K562 (cell line): Measurements from ENCODE around the gene PRR14L. TPM values are rescaled to one million over a fixed set of nuclear protein-coding genes. Genes with fewer than 3 reads are reported as not detected.

Experiments
- ATAC-seq: fragments of 200-7000 bp; cut with Tn5 transposase; 3 replicates; pipeline ENCODE4 v1.9.1; 2020; ENCODE audit warnings: moderate library complexity
- BruUV-seq: library from RNA; stranded (reverse); fragments of 400-500 nt; replicated peaks from 2 replicates; lab custom pipeline; 2021; lab: Mats Ljungman, UMichigan
- CTCF ChIA-PET: fragments of 300-600 bp; formaldehyde crosslinking; extraction: SDS; loops from one replicate; lab custom pipeline; 2021; ENCODE audit warnings: low intra/inter-chr PET ratio; lab: Yijun Ruan, JAX
- POLR2A ChIA-PET: fragments of 300-600, 350-650 bp; sonication (Branson Sonifier 250); formaldehyde crosslinking; extraction: SDS; loops from one replicate; lab custom pipeline; 2021; ENCODE audit warnings: antibody characterized with exemption, inconsistent platforms; lab: Yijun Ruan, JAX
- DNase-seq, 4 experiments: peaks; one replicate each; pipeline versions ENCODE4 v3.0.0 to v3.0.0-alpha.2; 2011 to 2018; ENCODE audit warnings: low spot score in 3 of 4, mixed read lengths in 3 of 4; ENCODE audit errors: extremely low read depth in 1 of 4
- FAIRE-seq: peaks from 2 replicates; lab custom pipeline; 2011; peaks lifted over from hg19 to GRCh38; lab: Jason Lieb, UNC
- H2AFZ ChIP-seq: 2 replicates; pipeline ENCODE4 v1.6.0; 2011; ENCODE audit warnings: low read depth, low read length, control low read depth, inconsistent platforms
- H3K27ac ChIP-seq: fragments of 200-600 bp; 3 replicates; pipeline ENCODE4 v1.8.0; 2011; ENCODE audit warnings: low read depth, mild to moderate bottlenecking, control low read depth, inconsistent platforms, low read length, moderate library complexity, mixed read lengths; ENCODE audit errors: extremely low read depth
- H3K27me3 ChIP-seq, 2 experiments: fragments of 300-600 bp in 1 of 2; 2 replicates in 1 of 2; 3 replicates in 1 of 2; pipeline versions ENCODE4 v1.6.0 to v1.8.0; 2011; ENCODE audit warnings: inconsistent platforms in 2 of 2, low read length in 2 of 2, mild to moderate bottlenecking in 1 of 2, mixed read lengths in 1 of 2, moderate library complexity in 1 of 2; ENCODE audit not compliant: control insufficient read depth in 2 of 2, insufficient read depth in 2 of 2
- H3K36me3 ChIP-seq: fragments of 300-600 bp; 3 replicates; pipeline ENCODE4 v1.8.0; 2011; ENCODE audit warnings: mild to moderate bottlenecking, low read length, inconsistent platforms; ENCODE audit not compliant: control insufficient read depth, insufficient read depth
- H3K4me1 ChIP-seq, 2 experiments: fragments of 200-600 bp in 1 of 2; replicated peaks in 1 of 2; 2 replicates in 1 of 2; 3 replicates in 1 of 2; pipeline versions ENCODE4 v1.5.1 to v1.8.0; 2011; ENCODE audit warnings: inconsistent platforms in 2 of 2, low read length in 2 of 2, mild to moderate bottlenecking in 1 of 2, mixed read lengths in 1 of 2, moderate library complexity in 1 of 2; ENCODE audit not compliant: control insufficient read depth in 2 of 2, insufficient read depth in 2 of 2
- H3K4me2 ChIP-seq: 2 replicates; pipeline ENCODE4 v1.6.1; 2011; ENCODE audit warnings: low read length, control low read depth, inconsistent platforms, mixed read lengths; ENCODE audit not compliant: insufficient read depth
- H3K4me3 ChIP-seq: fragments of 200-600 bp; sonication (generic), shearing (Covaris generic); 2 replicates; pipeline ENCODE4 v1.5.1; 2016; ENCODE audit warnings: control low read depth, inconsistent platforms
- H3K79me2 ChIP-seq: fragments of 200-600 bp; 3 replicates; pipeline ENCODE4 v1.8.0; 2011; ENCODE audit warnings: low read length, inconsistent platforms; ENCODE audit not compliant: control insufficient read depth, insufficient read depth
- H3K9ac ChIP-seq, 2 experiments: 2 replicates each; pipeline versions ENCODE4 v1.6.0 to v1.6.1; 2011; ENCODE audit warnings: low read depth in 2 of 2, low read length in 2 of 2, control low read depth in 1 of 2, inconsistent platforms in 1 of 2, mild to moderate bottlenecking in 1 of 2, mixed read lengths in 1 of 2; ENCODE audit not compliant: insufficient read depth in 1 of 2
- H3K9me1 ChIP-seq: one replicate; pipeline ENCODE4 v1.6.0; 2011; ENCODE audit warnings: inconsistent platforms, mild to moderate bottlenecking, low read length, moderate library complexity; ENCODE audit not compliant: control insufficient read depth, insufficient read depth
- H3K9me3 ChIP-seq: replicated peaks from 2 replicates; pipeline ENCODE4 v1.5.1; 2011; ENCODE audit warnings: low read depth, low read length, inconsistent platforms; ENCODE audit not compliant: control insufficient read depth, insufficient read depth
- H4K20me1 ChIP-seq: replicated peaks from 2 replicates; pipeline ENCODE4 v1.6.1; 2011; ENCODE audit warnings: low read length, inconsistent platforms, mixed read lengths; ENCODE audit not compliant: control insufficient read depth, insufficient read depth
- ATF3 ChIP-seq, 2 experiments: fragments of 450-650 bp in 1 of 2; sonication (generic) in 1 of 2; formaldehyde crosslinking in 1 of 2; IDR thresholded peaks in 1 of 2; conservative IDR thresholded peaks in 1 of 2; 2 replicates each; pipeline versions ENCODE4 v1.6.1 to v1.8.1; 2016 to 2023; ENCODE audit warnings: mild to moderate bottlenecking in 2 of 2, moderate library complexity in 2 of 2, inconsistent platforms in 1 of 2, missing genetic modification reagents in 1 of 2
- BRD9 ChIP-seq: fragments of 450-650 bp; IDR thresholded peaks from 2 replicates; pipeline ENCODE4 v1.6.1; 2018; ENCODE audit warnings: low read depth; ENCODE audit not compliant: partially characterized antibody
- C11orf30 ChIP-seq: fragments of 450-650 bp; IDR thresholded peaks from 2 replicates; pipeline ENCODE4 v1.6.1; 2016; ENCODE audit warnings: low read depth, mild to moderate bottlenecking
- CBFA2T2 ChIP-seq: fragments of 450-650 bp; conservative IDR thresholded peaks from 2 replicates; pipeline ENCODE4 v1.6.1; 2017; ENCODE audit warnings: mild to moderate bottlenecking
- CEBPG ChIP-seq, 3 experiments: fragments of 200-800 bp in 1 of 3; sonication (Bioruptor generic) in 1 of 3; sonication (generic) in 1 of 3; formaldehyde crosslinking in 1 of 3; IDR thresholded peaks in 2 of 3; conservative IDR thresholded peaks in 1 of 3; 2 replicates each; pipeline versions ENCODE4 v1.6.1 to v1.8.0; 2016 to 2022; ENCODE audit warnings: missing compliant biosample characterization in 2 of 3, missing genetic modification characterization in 2 of 3, mild to moderate bottlenecking in 1 of 3, missing genetic modification reagents in 1 of 3
- CSDE1 ChIP-seq, 2 experiments: fragments of 450-650 bp; IDR thresholded peaks; 2 replicates each; pipeline ENCODE4 v1.6.1; 2016; ENCODE audit warnings: mild to moderate bottlenecking in 1 of 2
- ESRRB ChIP-seq: fragments of 250-450 bp; sonication (Bioruptor Pico); IDR thresholded peaks from 2 replicates; pipeline ENCODE4 v1.5.0; 2020; ENCODE audit warnings: mild to moderate bottlenecking, moderate library complexity, borderline replicate concordance
- GABPB1 ChIP-seq: sonication (generic); formaldehyde crosslinking; IDR thresholded peaks from 2 replicates; pipeline ENCODE4 v1.8.0; 2022; ENCODE audit warnings: mild to moderate bottlenecking, missing genetic modification reagents
- GTF2F1 ChIP-seq: IDR thresholded peaks from 2 replicates; pipeline ENCODE4 v1.6.1; 2011; ENCODE audit warnings: low read depth, low read length, improper control_type of control experiment
- HMBOX1 ChIP-seq: sonication (generic); IDR thresholded peaks from 2 replicates; pipeline ENCODE4 v1.6.1; 2016
- MCM2 ChIP-seq: fragments of 450-650 bp; IDR thresholded peaks from 2 replicates; pipeline ENCODE4 v1.6.1; 2017; ENCODE audit warnings: low read depth, mild to moderate bottlenecking
- NCOR1 ChIP-seq: fragments of 450-650 bp; IDR thresholded peaks from 2 replicates; pipeline ENCODE4 v1.6.1; 2016; ENCODE audit warnings: mild to moderate bottlenecking, moderate library complexity
- NFYB ChIP-seq: IDR thresholded peaks from 2 replicates; pipeline ENCODE4 v1.6.1; 2011; ENCODE audit warnings: mild to moderate bottlenecking, moderate library complexity; ENCODE audit not compliant: insufficient read length; ENCODE audit errors: extremely low read depth
- NUFIP1 ChIP-seq: fragments of 450-650 bp; IDR thresholded peaks from 2 replicates; pipeline ENCODE4 v1.6.1; 2018; ENCODE audit not compliant: partially characterized antibody
- SMARCE1 ChIP-seq: fragments of 450-650 bp; IDR thresholded peaks from 2 replicates; pipeline ENCODE4 v1.7.1; 2016; ENCODE audit warnings: mild to moderate bottlenecking
- ZKSCAN1 ChIP-seq: fragments of 150-350 bp; IDR thresholded peaks from 2 replicates; pipeline ENCODE4 v1.6.1; 2016; ENCODE audit warnings: low read depth, low read length
- ZNF184 ChIP-seq: sonication (generic); formaldehyde crosslinking; IDR thresholded peaks from 2 replicates; pipeline ENCODE4 v1.5.0; 2020; ENCODE audit warnings: missing genetic modification reagents
- ZNF316 ChIP-seq: fragments of 450-650 bp; IDR thresholded peaks from 2 replicates; pipeline ENCODE4 v1.6.1; 2016
- WGBS: fragments of 100-300 bp; shearing (Covaris generic); methylation state at CpG from one replicate; pipeline ENCODE4 v1.1.6; 2016; ENCODE audit warnings: low coverage, mixed read lengths; ENCODE audit not compliant: insufficient coverage; ENCODE audit errors: missing lambda C conversion rate; 5-methylcytosine and 5-hydroxymethylcytosine counted together
- in situ Hi-C: fragments of 300-500 bp; cut with MboI; formaldehyde crosslinking; loops from 4 replicates; pipeline ENCODE4 v1.15.0; 2018; ENCODE audit warnings: inconsistent platforms, mixed read lengths
- intact Hi-C: fragments of 100-400 bp; cut with micrococcal nuclease; formaldehyde crosslinking; loops from 2 replicates; pipeline ENCODE4 v1.14.2; 2022
- polyA plus RNA-seq, 8 experiments: library from polyadenylated mRNA; depleted of rRNA in 4 of 8; stranded (reverse) in 5 of 8; unstranded in 3 of 8; fragments of >200 nt; fragmentation: Nextera tagmentation in 2 of 8; fragmentation: Illumina TruSeq in 1 of 8; extraction: Ambion mirVana in 2 of 8; extraction: Trizol in 1 of 8; gene quantifications; 2 replicates each; pipeline versions ENCODE4 v1.2.1 to v1.2.3, GENCODE V29; 2011 to 2014; ENCODE audit warnings: inconsistent platforms in 1 of 8, missing spikeins in 1 of 8
- total RNA-seq, 7 experiments: library from RNA; depleted of rRNA in 6 of 7; stranded (reverse); fragments of >200 nt in 6 of 7; fragmentation: Illumina TruSeq in 2 of 7; extraction: Trizol in 2 of 7; gene quantifications; 2 replicates each; pipeline versions ENCODE4 v1.2.1 to v1.2.3, GENCODE V29; 2011 to 2021; ENCODE audit warnings: low replicate concordance in 1 of 7
- TF ChIP-seq, protein P1 (sequence below): IDR thresholded peaks from 2 replicates; pipeline ENCODE4 v1.6.1; 2011; ENCODE audit warnings: borderline replicate concordance, low read depth, mild to moderate bottlenecking, moderate library complexity, low read length; ENCODE audit not compliant: insufficient read depth, poor library complexity, severe bottlenecking

The PRR14L gene
- total and polyA plus RNA-seq, 9 of the 15 experiments (the other 6 are each of a cell fraction or from before 2014, with no cell fraction given): 2.8 to 36.3 (median 12.3) TPM

DNA sequence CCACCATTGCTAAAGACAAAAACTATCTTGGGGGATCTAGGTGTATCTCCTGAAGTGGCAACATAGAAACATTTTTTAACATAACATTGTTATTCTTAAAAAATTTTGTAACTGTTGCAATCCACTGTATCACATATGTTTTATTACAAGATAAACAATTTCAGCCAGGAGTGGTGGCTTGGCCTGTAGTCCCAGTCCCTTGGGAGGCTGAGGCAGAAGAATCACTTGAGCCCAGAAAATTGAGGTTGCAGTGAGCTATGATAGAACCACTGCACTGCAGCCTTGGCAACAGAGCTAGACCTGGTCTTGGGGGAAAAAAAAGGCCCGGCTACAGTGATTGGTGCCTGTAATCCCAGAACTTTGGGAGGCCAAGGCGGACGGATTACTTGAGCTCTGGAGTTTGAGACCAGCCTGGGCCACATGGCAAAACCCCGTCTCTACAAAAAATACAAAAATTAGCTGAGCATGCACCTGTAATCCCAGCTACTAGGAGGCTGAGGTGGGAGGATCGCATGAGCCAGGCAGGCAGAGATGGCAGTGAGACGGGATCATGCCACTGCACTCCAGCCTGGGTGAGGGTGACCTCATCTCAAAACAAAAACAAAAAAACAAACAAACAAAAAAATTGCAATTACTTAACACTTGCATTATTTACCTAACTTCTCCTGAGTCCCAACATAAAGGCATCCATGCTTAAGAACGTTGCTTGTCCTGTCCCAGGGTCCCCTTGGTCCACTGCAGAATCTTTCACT is 2.3 kb upstream of the PRR14L start:
- DNase-seq (peak in 1 of 4 experiments; percentile 8), ATAC-seq (no peak), FAIRE-seq (no peak)
- peak overlapping the region; percentile 72; the same call in 1 of the 2 replicates for H3K4me3 ChIP-seq
- ChIA-PET POLR2A (interaction anchor here (1.1 to 1.5 kb wide), 6 partner anchors 8 to 219 kb away, joined by 3 to 4 read pairs (median 4); no protein-coding TSS in a partner anchor), CTCF (no interaction called here)
- no peaks in the 10 kb centered on the region for H3K9me3 ChIP-seq
- in situ Hi-C loops (no loop called here), intact Hi-C loops (loop anchor here (5.0 to 10.0 kb wide), 2 partner anchors 87 to 195 kb away; partner anchors contain the start of gene PISD)
- 54% methylated on average over 4 of the region's 7 CpGs for WGBS
- H3K27ac ChIP-seq: peak overlapping the region; percentile 100
- H3K4me1 ChIP-seq: peaks cover 32 to 49% of the 10 kb centered on the region in 2 experiments
- no TSS peak for BruUV-seq
- H3K9me1 ChIP-seq: no peaks in the 10 kb centered on the region
- H3K36me3 ChIP-seq: peaks cover 11% of the 10 kb centered on the region; the same call in 1 of the 3 replicates
- no peaks in the 10 kb centered on the region for H4K20me1 ChIP-seq
- peak overlapping the region; percentile 41 to 97; a peak in 3 of 4 replicates for H3K9ac ChIP-seq
- peak overlapping the region; percentile 92 for H3K4me2 ChIP-seq
- H2AFZ ChIP-seq: peak overlapping the region; percentile 97
- H3K79me2 ChIP-seq: peaks cover 42% of the 10 kb centered on the region
- no peaks in the 10 kb centered on the region for H3K27me3 ChIP-seq
- TF ChIP-seq HMBOX1 (no peak), NFYB (no peak), NCOR1 (no peak), ZNF316 (peak; percentile 33), GABPB1 (CRISPR knock-in tag) (no peak), GTF2F1 (no peak), NUFIP1 (no peak), ESRRB (CRISPR knock-in tag) (no peak), ATF3 (IDR thresholded peaks at IDR 0.05) (peak; percentile 9; the same call in 1 of the 2 replicates), ATF3 (CRISPR knock-in tag; conservative IDR thresholded peaks at IDR 0.05) (no peak), C11orf30 (peak; percentile 47; the same call in 1 of the 2 replicates), MCM2 (no peak), ZKSCAN1 (no peak), CSDE1 (IDR thresholded peaks at IDR 0.05) (no peak), CBFA2T2 (no peak), SMARCE1 (no peak), CEBPG (CRISPR knock-in tag; IDR thresholded peaks at IDR 0.05) (no peak), CEBPG (tag; conservative IDR thresholded peaks at IDR 0.05 in 1 of 2, IDR thresholded peaks at IDR 0.05 in 1 of 2) (no peak), ZNF184 (CRISPR knock-in tag) (no peak), BRD9 (no peak)
- TF ChIP-seq, protein P1, sequence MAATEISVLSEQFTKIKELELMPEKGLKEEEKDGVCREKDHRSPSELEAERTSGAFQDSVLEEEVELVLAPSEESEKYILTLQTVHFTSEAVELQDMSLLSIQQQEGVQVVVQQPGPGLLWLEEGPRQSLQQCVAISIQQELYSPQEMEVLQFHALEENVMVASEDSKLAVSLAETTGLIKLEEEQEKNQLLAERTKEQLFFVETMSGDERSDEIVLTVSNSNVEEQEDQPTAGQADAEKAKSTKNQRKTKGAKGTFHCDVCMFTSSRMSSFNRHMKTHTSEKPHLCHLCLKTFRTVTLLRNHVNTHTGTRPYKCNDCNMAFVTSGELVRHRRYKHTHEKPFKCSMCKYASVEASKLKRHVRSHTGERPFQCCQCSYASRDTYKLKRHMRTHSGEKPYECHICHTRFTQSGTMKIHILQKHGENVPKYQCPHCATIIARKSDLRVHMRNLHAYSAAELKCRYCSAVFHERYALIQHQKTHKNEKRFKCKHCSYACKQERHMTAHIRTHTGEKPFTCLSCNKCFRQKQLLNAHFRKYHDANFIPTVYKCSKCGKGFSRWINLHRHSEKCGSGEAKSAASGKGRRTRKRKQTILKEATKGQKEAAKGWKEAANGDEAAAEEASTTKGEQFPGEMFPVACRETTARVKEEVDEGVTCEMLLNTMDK: no peak
